Erythroblast (primary cell): ENCODE data around the gene NPFF.

Source experiments
- GATA1 ChIP-seq: IDR thresholded peaks from 2 replicates; pipeline ENCODE4 v1.6.1; 2011; ENCODE audit warnings: low read depth, mild to moderate bottlenecking, control low read depth, low read length, moderate library complexity
- POLR2A ChIP-seq: IDR thresholded peaks from 2 replicates; pipeline ENCODE4 v1.6.1; 2011; ENCODE audit warnings: mild to moderate bottlenecking, low read length

GRCh38 chr12:53502983-53503728 is 4.1 kb downstream of the NPFF start:
- no peak for TF ChIP-seq POLR2A
- no peak for TF ChIP-seq GATA1
